H9 (cell line): ENCODE results near the gene TSPAN11. TPM values are rescaled to one million over a fixed set of nuclear protein-coding genes. Genes with fewer than 3 reads are reported as not detected.

Experiments used
- DNase-seq: peaks from one replicate; pipeline ENCODE4 v3.0.0-alpha.2; 2017
- H2AFZ ChIP-seq: one replicate; pipeline ENCODE4 v1.6.1; 2013; ENCODE audit warnings: mild to moderate bottlenecking, low read length, control low read depth, moderate library complexity
- H2AK5ac ChIP-seq: 2 replicates; pipeline ENCODE4 v1.6.1; 2013; ENCODE audit warnings: low read length, control low read depth, mixed read lengths; ENCODE audit not compliant: insufficient read length
- H2BK120ac ChIP-seq: one replicate; pipeline ENCODE4 v1.6.1; 2013; ENCODE audit warnings: low read depth, mild to moderate bottlenecking, low read length, control low read depth, inconsistent platforms; ENCODE audit not compliant: poor library complexity, severe bottlenecking
- H2BK12ac ChIP-seq: 2 replicates; pipeline ENCODE4 v1.6.1; 2013; ENCODE audit warnings: low read length, control low read depth, mixed read lengths, low read depth; ENCODE audit not compliant: insufficient read length
- H2BK15ac ChIP-seq: 2 replicates; pipeline ENCODE4 v1.6.1; 2013; ENCODE audit warnings: low read depth, low read length, control low read depth
- H2BK20ac ChIP-seq: one replicate; pipeline ENCODE4 v1.6.1; 2013; ENCODE audit warnings: low read depth, mild to moderate bottlenecking, low read length, control low read depth, inconsistent platforms; ENCODE audit not compliant: poor library complexity, severe bottlenecking
- H2BK5ac ChIP-seq: 2 replicates; pipeline ENCODE4 v1.6.1; 2013; ENCODE audit warnings: low read length, control low read depth, mixed read lengths; ENCODE audit not compliant: insufficient read length
- H3K14ac ChIP-seq: 2 replicates; pipeline ENCODE4 v1.6.1; 2013; ENCODE audit warnings: low read length, control low read depth; ENCODE audit not compliant: insufficient read depth
- H3K18ac ChIP-seq: 2 replicates; pipeline ENCODE4 v1.6.1; 2013; ENCODE audit warnings: low read depth, mild to moderate bottlenecking, mixed read lengths, low read length, control low read depth; ENCODE audit not compliant: insufficient read length
- H3K23ac ChIP-seq: 2 replicates; pipeline ENCODE4 v1.6.1; 2013; ENCODE audit warnings: low read length, control low read depth, mixed read lengths, low read depth; ENCODE audit not compliant: insufficient read length
- H3K23me2 ChIP-seq: 2 replicates; pipeline ENCODE4 v1.6.1; 2013; ENCODE audit warnings: low read depth, mild to moderate bottlenecking, mixed read lengths, low read length, control low read depth; ENCODE audit not compliant: insufficient read length, poor library complexity, severe bottlenecking
- H3K27ac ChIP-seq: 2 replicates; pipeline ENCODE4 v1.5.1; 2013; ENCODE audit warnings: low read length, control low read depth, mixed read lengths, low read depth; ENCODE audit not compliant: insufficient read length
- H3K27me3 ChIP-seq: 2 replicates; pipeline ENCODE4 v1.6.1; 2013; ENCODE audit warnings: low read length, control low read depth, inconsistent platforms; ENCODE audit not compliant: insufficient read depth
- H3K4ac ChIP-seq: 2 replicates; pipeline ENCODE4 v1.6.1; 2013; ENCODE audit warnings: low read depth, mild to moderate bottlenecking, control low read depth, inconsistent platforms, low read length, moderate library complexity
- H3K4me1 ChIP-seq: 2 replicates; pipeline ENCODE4 v1.6.1; 2013; ENCODE audit warnings: low read length, control low read depth, inconsistent platforms; ENCODE audit not compliant: insufficient read depth
- H3K4me2 ChIP-seq: 2 replicates; pipeline ENCODE4 v1.6.1; 2013; ENCODE audit warnings: low read length, control low read depth, mixed read lengths; ENCODE audit not compliant: insufficient read length, insufficient read depth
- H3K56ac ChIP-seq: 2 replicates; pipeline ENCODE4 v1.6.1; 2013; ENCODE audit warnings: low read depth, mild to moderate bottlenecking, mixed read lengths, low read length, control low read depth; ENCODE audit not compliant: insufficient read length
- H3K79me1 ChIP-seq: 2 replicates; pipeline ENCODE4 v1.6.1; 2013; ENCODE audit warnings: low read depth, mild to moderate bottlenecking, moderate library complexity, low read length, control low read depth, inconsistent platforms; ENCODE audit not compliant: insufficient read depth, poor library complexity, severe bottlenecking
- H3K79me2 ChIP-seq: 2 replicates; pipeline ENCODE4 v1.6.1; 2013; ENCODE audit warnings: low read length, control low read depth, inconsistent platforms; ENCODE audit not compliant: insufficient read depth
- H3K9ac ChIP-seq: 2 replicates; pipeline ENCODE4 v1.6.1; 2013; ENCODE audit warnings: low read length, control low read depth, mixed read lengths; ENCODE audit not compliant: insufficient read length; ENCODE audit errors: extremely low read depth
- H3K9me3 ChIP-seq: one replicate; pipeline ENCODE4 v1.6.1; 2013; ENCODE audit warnings: low read depth, low read length, inconsistent platforms; ENCODE audit not compliant: control insufficient read depth
- H3T11ph ChIP-seq: one replicate; pipeline ENCODE4 v1.6.1; 2013; ENCODE audit warnings: mild to moderate bottlenecking, low read length, control low read depth, inconsistent platforms
- H4K20me1 ChIP-seq: one replicate; pipeline ENCODE4 v1.6.1; 2013; ENCODE audit not compliant: control insufficient read depth, insufficient read length, insufficient read depth
- H4K5ac ChIP-seq: 2 replicates; pipeline ENCODE4 v1.6.1; 2013; ENCODE audit warnings: low read depth, mild to moderate bottlenecking, mixed read lengths, low read length, control low read depth; ENCODE audit not compliant: insufficient read length
- H4K8ac ChIP-seq: replicated peaks from 2 replicates; pipeline ENCODE4 v1.6.1; 2013; ENCODE audit warnings: low read length, control low read depth, mixed read lengths, low read depth; ENCODE audit not compliant: insufficient read length
- H4K91ac ChIP-seq: 2 replicates; pipeline ENCODE4 v1.6.1; 2013; ENCODE audit warnings: low read depth, mild to moderate bottlenecking, moderate library complexity, mixed read lengths, low read length, control low read depth; ENCODE audit not compliant: insufficient read length
- H3K27ac Mint-ChIP-seq, 3 experiments: 2 replicates in 2 of 3; 3 replicates in 1 of 3; pipeline ENCODE4 v1.8.0; 2020 to 2021; ENCODE audit warnings: mixed read lengths in 3 of 3, mild to moderate bottlenecking in 1 of 3, moderate library complexity in 1 of 3
- H3K27me3 Mint-ChIP-seq: 2 replicates; pipeline ENCODE4 v1.8.0; 2021; ENCODE audit warnings: low read depth, mild to moderate bottlenecking, moderate library complexity, mixed read lengths
- H3K36me3 Mint-ChIP-seq, 3 experiments: 2 replicates in 2 of 3; 3 replicates in 1 of 3; pipeline ENCODE4 v1.8.0; 2020 to 2021; ENCODE audit warnings: low read depth in 3 of 3, mixed read lengths in 3 of 3; ENCODE audit not compliant: insufficient read depth in 1 of 3
- H3K4me1 Mint-ChIP-seq, 2 experiments: 2 replicates each; pipeline ENCODE4 v1.8.0; 2020; ENCODE audit warnings: mixed read lengths in 2 of 2
- H3K4me3 Mint-ChIP-seq, 2 experiments: 2 replicates in 1 of 2; 3 replicates in 1 of 2; pipeline ENCODE4 v1.8.0; 2020 to 2021; ENCODE audit warnings: mild to moderate bottlenecking in 2 of 2, mixed read lengths in 2 of 2, moderate library complexity in 1 of 2
- H3K9me3 Mint-ChIP-seq, 2 experiments: 2 replicates in 1 of 2; 3 replicates in 1 of 2; pipeline ENCODE4 v1.8.0; 2020; ENCODE audit warnings: mild to moderate bottlenecking in 2 of 2, mixed read lengths in 2 of 2, moderate library complexity in 1 of 2
- CTCF ChIP-seq: fragments of 200-600 bp; sonication (generic); conservative IDR thresholded peaks from 3 replicates; pipeline ENCODE4 v1.8.0; 2021; ENCODE audit warnings: antibody characterized with exemption, mild to moderate bottlenecking
- WGBS: extraction: QIAGEN DNeasy Blood & Tissue Kit; methylation state at CpG from one replicate; pipeline ENCODE4 v1.1.7; 2013; ENCODE audit warnings: missing lambda C conversion rate, low lambda C conversion rate, mixed read lengths; ENCODE audit not compliant: insufficient read length; ENCODE audit errors: extremely low coverage; 5-methylcytosine and 5-hydroxymethylcytosine counted together
- total RNA-seq: library from RNA; stranded (reverse); gene quantifications from 2 replicates; pipeline ENCODE4 v1.2.1, GENCODE V29; 2021

The TSPAN11 gene
- total RNA-seq, 1 experiment from 2014 or later = 4.2 TPM

- H3K4me3 Mint-ChIP-seq = no peak overlapping the region
- no peak overlapping the region for H2AFZ ChIP-seq
- no peak for TF ChIP-seq CTCF
- H3K9me3 Mint-ChIP-seq = no peaks in the 10 kb centered on the region
- H3T11ph ChIP-seq = no peak overlapping the region
- no peak overlapping the region for H4K5ac ChIP-seq
- no peak overlapping the region for H3K27ac Mint-ChIP-seq
- peaks cover 3% of the 10 kb centered on the region for H3K27me3 Mint-ChIP-seq
- no peak overlapping the region for H2BK120ac ChIP-seq
- no peak overlapping the region for H3K27ac ChIP-seq
- no peak overlapping the region for H2BK20ac ChIP-seq
- no peaks in the 10 kb centered on the region for H3K36me3 Mint-ChIP-seq
- no peak overlapping the region for H3K4ac ChIP-seq
- no peak overlapping the region for H3K18ac ChIP-seq
- no peaks in the 10 kb centered on the region for H3K79me2 ChIP-seq
- H4K20me1 ChIP-seq = no peaks in the 10 kb centered on the region
- no peaks in the 10 kb centered on the region for H3K23me2 ChIP-seq
- no peak overlapping the region for H3K14ac ChIP-seq
- no peak overlapping the region for H4K91ac ChIP-seq
- 0 out of 2 replicates have a peak, but pooled peaks cover 2% of the 10 kb centered on the region for H3K4me1 ChIP-seq
- no peaks in the 10 kb centered on the region for H3K9me3 ChIP-seq
- no peak overlapping the region for H3K56ac ChIP-seq
- no peaks in the 10 kb centered on the region for H3K27me3 ChIP-seq
- H2BK12ac ChIP-seq = no peak overlapping the region
- no peak overlapping the region for H3K9ac ChIP-seq
- no peak for DNase-seq
- H4K8ac ChIP-seq = no peak overlapping the region
- WGBS = no CpG with 5 or more reads among the region's 3 CpGs
- no peak overlapping the region for H3K23ac ChIP-seq
- no peak overlapping the region for H2BK5ac ChIP-seq
- H2AK5ac ChIP-seq = no peak overlapping the region
- no peak overlapping the region for H3K4me2 ChIP-seq
- peaks cover 7 to 10% of the 10 kb centered on the region in 2 experiments for H3K4me1 Mint-ChIP-seq
- no peak overlapping the region for H2BK15ac ChIP-seq
- H3K79me1 ChIP-seq = no peaks in the 10 kb centered on the region
Measured at GRCh38 chr12:30961030-30961429, 34.5 kb downstream of the TSPAN11 start.
